Panc1 (cell line): Measurements from ENCODE around the gene AQP5. TPM values are rescaled to one million over a fixed set of nuclear protein-coding genes. Genes with fewer than 3 reads are reported as not detected.

ENCODE experiments used
- ATAC-seq: fragments of 200-7000 bp; cut with Tn5 transposase; 2 replicates; pipeline ENCODE4 v1.9.1; 2020; ENCODE audit warnings: mild to moderate bottlenecking, moderate library complexity
- BruUV-seq: library from RNA; stranded (reverse); fragments of 400-500 nt; replicated peaks from 2 replicates; lab custom pipeline; 2021; lab: Mats Ljungman, UMichigan
- CTCF ChIA-PET: fragments of 300-600 bp; sonication (Branson Sonifier 250); formaldehyde crosslinking; loops from one replicate; lab custom pipeline; 2022; ENCODE audit warnings: antibody characterized with exemption; lab: Charles Lee
- POLR2A ChIA-PET: fragments of 300-600 bp; sonication (Branson Sonifier 250); formaldehyde crosslinking; loops from one replicate; lab custom pipeline; 2022; ENCODE audit warnings: antibody characterized with exemption; lab: Charles Lee
- DNase-seq: peaks from one replicate; pipeline ENCODE4 v3.0.0-alpha.2; 2010; ENCODE audit warnings: low read depth, low spot score
- H3K27ac ChIP-seq: 2 replicates; pipeline ENCODE4 v1.5.1; 2011; ENCODE audit warnings: mild to moderate bottlenecking, low read length, inconsistent platforms
- H3K27me3 ChIP-seq: fragments of 200-500 bp; sonication (Bioruptor generic); 2 replicates; pipeline ENCODE4 v1.6.0; 2014; ENCODE audit warnings: low read length, inconsistent platforms; ENCODE audit not compliant: control insufficient read depth, insufficient read depth
- H3K36me3 ChIP-seq: fragments of 200-500 bp; sonication (Bioruptor generic); 2 replicates; pipeline ENCODE4 v1.5.1; 2014; ENCODE audit warnings: inconsistent platforms, mild to moderate bottlenecking, low read length, moderate library complexity; ENCODE audit not compliant: control insufficient read depth, insufficient read depth
- H3K4me1 ChIP-seq: 2 replicates; pipeline ENCODE4 v1.5.1; 2011; ENCODE audit warnings: inconsistent platforms, mild to moderate bottlenecking, low read length, moderate library complexity; ENCODE audit not compliant: control insufficient read depth, insufficient read depth
- H3K4me3 ChIP-seq, 2 experiments: 2 replicates each; pipeline ENCODE4 v1.5.1; 2011 to 2012; ENCODE audit warnings: low read depth in 2 of 2, low read length in 2 of 2, mild to moderate bottlenecking in 2 of 2, inconsistent platforms in 1 of 2, moderate library complexity in 1 of 2
- H3K9me3 ChIP-seq: fragments of 200-500 bp; sonication (Bioruptor generic); 2 replicates; pipeline ENCODE4 v1.5.1; 2014; ENCODE audit warnings: low read depth, mild to moderate bottlenecking, inconsistent platforms, low read length, moderate library complexity; ENCODE audit not compliant: control insufficient read depth, insufficient read depth
- POLR2AphosphoS5 ChIP-seq: IDR thresholded peaks from 2 replicates; pipeline ENCODE4 v1.6.1; 2012; ENCODE audit warnings: mild to moderate bottlenecking, low read depth, low read length, moderate library complexity
- SIN3A ChIP-seq: IDR thresholded peaks from 2 replicates; pipeline ENCODE4 v1.6.1; 2012; ENCODE audit warnings: low read depth, mild to moderate bottlenecking, low read length, moderate library complexity, borderline replicate concordance; ENCODE audit not compliant: insufficient read depth
- TCF7L2 ChIP-seq: IDR thresholded peaks from 2 replicates; pipeline ENCODE4 v1.6.1; 2011; ENCODE audit warnings: mild to moderate bottlenecking, low read depth, low read length, inconsistent platforms
- in situ Hi-C: cut with HindIII; loops from 2 replicates; pipeline ENCODE4 v1.10.0; 2016; ENCODE audit warnings: low sequenced_read_pairs, low pct_unique_long_range_greater_than_20kb
- intact Hi-C: fragments of 100-400 bp; cut with micrococcal nuclease; formaldehyde crosslinking; loops from one replicate; pipeline ENCODE4 v1.10.0; 2022; ENCODE audit not compliant: unreplicated experiment
- total RNA-seq: library from RNA; stranded (reverse); gene quantifications from one replicate; pipeline ENCODE4 v1.2.1, GENCODE V29; 2021; ENCODE audit not compliant: unreplicated experiment
- TF ChIP-seq, protein P1 (sequence below): fragments of 450-650 bp; IDR thresholded peaks from 2 replicates; pipeline ENCODE4 v1.5.1; 2017; ENCODE audit warnings: mild to moderate bottlenecking
- TF ChIP-seq, protein P2 (sequence below), 2 experiments: IDR thresholded peaks; 2 replicates each; pipeline ENCODE4 v1.6.1; 2011 to 2012; ENCODE audit warnings: low read depth in 2 of 2, control low read depth in 1 of 2, low read length in 1 of 2, mild to moderate bottlenecking in 1 of 2, moderate library complexity in 1 of 2; ENCODE audit not compliant: insufficient read depth in 1 of 2

The AQP5 gene
- total RNA-seq, 1 experiment from 2014 or later = 0.72 TPM

DNA sequence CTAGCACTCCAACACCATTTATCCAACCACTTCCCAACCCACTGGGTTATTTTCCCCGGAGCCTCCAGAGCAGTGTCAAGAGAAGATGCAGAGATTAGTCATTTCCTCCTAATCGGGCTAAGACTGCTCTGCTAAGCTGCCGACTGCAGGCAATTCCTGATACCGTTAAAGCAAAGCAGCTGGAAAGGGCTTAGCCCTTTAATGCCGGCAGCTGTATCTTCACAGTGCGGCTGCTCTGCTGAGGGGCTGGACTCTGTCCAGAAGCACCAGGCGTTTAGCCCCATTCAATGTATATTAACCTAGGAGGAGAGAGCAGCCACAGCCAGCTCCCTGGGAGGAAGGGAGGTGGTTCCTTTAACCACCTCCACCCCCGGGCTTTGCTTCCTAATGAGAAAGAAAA, 22.2 kb downstream of the AQP5 start:
- H3K4me1 ChIP-seq = peaks cover 4% of the 10 kb centered on the region
- TF ChIP-seq POLR2AphosphoS5 = no peak
- TF ChIP-seq, protein P1, sequence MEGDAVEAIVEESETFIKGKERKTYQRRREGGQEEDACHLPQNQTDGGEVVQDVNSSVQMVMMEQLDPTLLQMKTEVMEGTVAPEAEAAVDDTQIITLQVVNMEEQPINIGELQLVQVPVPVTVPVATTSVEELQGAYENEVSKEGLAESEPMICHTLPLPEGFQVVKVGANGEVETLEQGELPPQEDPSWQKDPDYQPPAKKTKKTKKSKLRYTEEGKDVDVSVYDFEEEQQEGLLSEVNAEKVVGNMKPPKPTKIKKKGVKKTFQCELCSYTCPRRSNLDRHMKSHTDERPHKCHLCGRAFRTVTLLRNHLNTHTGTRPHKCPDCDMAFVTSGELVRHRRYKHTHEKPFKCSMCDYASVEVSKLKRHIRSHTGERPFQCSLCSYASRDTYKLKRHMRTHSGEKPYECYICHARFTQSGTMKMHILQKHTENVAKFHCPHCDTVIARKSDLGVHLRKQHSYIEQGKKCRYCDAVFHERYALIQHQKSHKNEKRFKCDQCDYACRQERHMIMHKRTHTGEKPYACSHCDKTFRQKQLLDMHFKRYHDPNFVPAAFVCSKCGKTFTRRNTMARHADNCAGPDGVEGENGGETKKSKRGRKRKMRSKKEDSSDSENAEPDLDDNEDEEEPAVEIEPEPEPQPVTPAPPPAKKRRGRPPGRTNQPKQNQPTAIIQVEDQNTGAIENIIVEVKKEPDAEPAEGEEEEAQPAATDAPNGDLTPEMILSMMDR = no peak
- no peak for TF ChIP-seq SIN3A
- TF ChIP-seq, protein P2, sequence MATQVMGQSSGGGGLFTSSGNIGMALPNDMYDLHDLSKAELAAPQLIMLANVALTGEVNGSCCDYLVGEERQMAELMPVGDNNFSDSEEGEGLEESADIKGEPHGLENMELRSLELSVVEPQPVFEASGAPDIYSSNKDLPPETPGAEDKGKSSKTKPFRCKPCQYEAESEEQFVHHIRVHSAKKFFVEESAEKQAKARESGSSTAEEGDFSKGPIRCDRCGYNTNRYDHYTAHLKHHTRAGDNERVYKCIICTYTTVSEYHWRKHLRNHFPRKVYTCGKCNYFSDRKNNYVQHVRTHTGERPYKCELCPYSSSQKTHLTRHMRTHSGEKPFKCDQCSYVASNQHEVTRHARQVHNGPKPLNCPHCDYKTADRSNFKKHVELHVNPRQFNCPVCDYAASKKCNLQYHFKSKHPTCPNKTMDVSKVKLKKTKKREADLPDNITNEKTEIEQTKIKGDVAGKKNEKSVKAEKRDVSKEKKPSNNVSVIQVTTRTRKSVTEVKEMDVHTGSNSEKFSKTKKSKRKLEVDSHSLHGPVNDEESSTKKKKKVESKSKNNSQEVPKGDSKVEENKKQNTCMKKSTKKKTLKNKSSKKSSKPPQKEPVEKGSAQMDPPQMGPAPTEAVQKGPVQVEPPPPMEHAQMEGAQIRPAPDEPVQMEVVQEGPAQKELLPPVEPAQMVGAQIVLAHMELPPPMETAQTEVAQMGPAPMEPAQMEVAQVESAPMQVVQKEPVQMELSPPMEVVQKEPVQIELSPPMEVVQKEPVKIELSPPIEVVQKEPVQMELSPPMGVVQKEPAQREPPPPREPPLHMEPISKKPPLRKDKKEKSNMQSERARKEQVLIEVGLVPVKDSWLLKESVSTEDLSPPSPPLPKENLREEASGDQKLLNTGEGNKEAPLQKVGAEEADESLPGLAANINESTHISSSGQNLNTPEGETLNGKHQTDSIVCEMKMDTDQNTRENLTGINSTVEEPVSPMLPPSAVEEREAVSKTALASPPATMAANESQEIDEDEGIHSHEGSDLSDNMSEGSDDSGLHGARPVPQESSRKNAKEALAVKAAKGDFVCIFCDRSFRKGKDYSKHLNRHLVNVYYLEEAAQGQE (IDR thresholded peaks at IDR 0.05; ENCODE audit: insufficient read depth in 1 of 2, low read depth in 2 of 2, low read length in 1 of 2) = no peak
- no peak for TF ChIP-seq TCF7L2
- in situ Hi-C loops (no loop called here), intact Hi-C loops (no loop called here)
- no peaks in the 10 kb centered on the region for H3K27me3 ChIP-seq
- H3K27ac ChIP-seq = peak overlapping the region; percentile 31; the same call in 1 of the 2 replicates
- H3K9me3 ChIP-seq = no peaks in the 10 kb centered on the region
- ATAC-seq (peak; percentile 69), DNase-seq (no peak)
- ChIA-PET POLR2A (no interaction called here), CTCF (interaction anchor here (0.7 kb wide), 1 partner anchor 128 kb away, joined by 4 read pairs; the partner anchor contains the start of gene COX14)
- H3K36me3 ChIP-seq = peaks cover 6% of the 10 kb centered on the region; the same call in 1 of the 2 replicates
- no peak overlapping the region for H3K4me3 ChIP-seq
- BruUV-seq = no TSS peak

DNA sequence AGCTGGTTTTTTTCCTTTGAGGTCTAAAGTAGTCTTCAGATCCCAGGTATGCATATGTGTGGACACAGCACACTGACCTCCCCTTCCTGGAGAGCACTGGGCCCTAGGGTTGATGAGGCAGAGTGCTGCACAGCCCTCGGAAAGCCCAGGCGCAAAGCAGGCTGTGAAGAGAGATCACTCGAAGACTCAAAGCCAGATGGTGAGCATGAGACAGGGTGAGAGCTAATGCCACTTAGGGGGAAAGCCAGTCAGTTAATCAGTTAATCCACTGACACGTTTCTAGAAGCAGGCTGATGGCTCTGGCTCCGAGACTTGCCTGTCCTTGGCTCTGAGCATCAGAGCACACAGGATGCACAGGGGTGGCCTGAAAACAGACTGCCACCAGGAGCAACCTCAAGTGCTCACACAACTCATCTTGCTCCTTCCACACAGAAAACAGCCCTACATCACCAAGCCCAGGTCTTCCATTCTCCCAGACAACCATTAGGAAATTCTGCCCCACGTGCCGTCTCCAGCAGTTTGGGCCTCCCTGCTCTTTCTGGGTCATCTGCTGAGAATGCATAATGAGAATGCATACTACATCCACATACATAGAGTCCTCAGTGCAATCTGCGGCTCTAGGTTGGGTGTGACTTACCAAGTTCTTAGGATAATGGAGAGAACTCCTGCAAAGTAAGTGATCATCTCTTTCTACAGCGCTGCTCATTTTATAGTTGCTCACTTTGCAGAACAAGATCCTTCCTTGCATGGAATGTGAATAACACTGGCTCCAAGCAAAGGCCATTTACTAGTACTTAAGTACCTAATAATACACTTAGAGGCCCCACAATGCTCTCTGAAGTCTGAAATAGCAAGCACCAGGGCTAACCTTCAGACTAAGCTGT, 23.0 kb downstream of the AQP5 start:
- intact Hi-C loops (no loop called here), in situ Hi-C loops (no loop called here)
- no peak for DNase-seq
- ChIA-PET CTCF (no interaction called here), POLR2A (no interaction called here)
- H3K4me1 ChIP-seq = peaks cover 4% of the 10 kb centered on the region
- BruUV-seq = no TSS peak
- TF ChIP-seq, protein P1 = no peak
- TF ChIP-seq POLR2AphosphoS5 = no peak
- no peak for TF ChIP-seq SIN3A
- no peak for TF ChIP-seq TCF7L2
- TF ChIP-seq, protein P2 (IDR thresholded peaks at IDR 0.05; ENCODE audit: insufficient read depth in 1 of 2, low read depth in 2 of 2, low read length in 1 of 2) = no peak
- no peak overlapping the region for H3K4me3 ChIP-seq
- H3K36me3 ChIP-seq = peaks cover 11% of the 10 kb centered on the region
- H3K27ac ChIP-seq = no peak overlapping the region
- no peaks in the 10 kb centered on the region for H3K9me3 ChIP-seq
- ATAC-seq = peak; percentile 20; the same call in 1 of the 2 replicates
- no peaks in the 10 kb centered on the region for H3K27me3 ChIP-seq
